ENCODE measurements around the gene CISD2.

Gene CISD2

DNA sequence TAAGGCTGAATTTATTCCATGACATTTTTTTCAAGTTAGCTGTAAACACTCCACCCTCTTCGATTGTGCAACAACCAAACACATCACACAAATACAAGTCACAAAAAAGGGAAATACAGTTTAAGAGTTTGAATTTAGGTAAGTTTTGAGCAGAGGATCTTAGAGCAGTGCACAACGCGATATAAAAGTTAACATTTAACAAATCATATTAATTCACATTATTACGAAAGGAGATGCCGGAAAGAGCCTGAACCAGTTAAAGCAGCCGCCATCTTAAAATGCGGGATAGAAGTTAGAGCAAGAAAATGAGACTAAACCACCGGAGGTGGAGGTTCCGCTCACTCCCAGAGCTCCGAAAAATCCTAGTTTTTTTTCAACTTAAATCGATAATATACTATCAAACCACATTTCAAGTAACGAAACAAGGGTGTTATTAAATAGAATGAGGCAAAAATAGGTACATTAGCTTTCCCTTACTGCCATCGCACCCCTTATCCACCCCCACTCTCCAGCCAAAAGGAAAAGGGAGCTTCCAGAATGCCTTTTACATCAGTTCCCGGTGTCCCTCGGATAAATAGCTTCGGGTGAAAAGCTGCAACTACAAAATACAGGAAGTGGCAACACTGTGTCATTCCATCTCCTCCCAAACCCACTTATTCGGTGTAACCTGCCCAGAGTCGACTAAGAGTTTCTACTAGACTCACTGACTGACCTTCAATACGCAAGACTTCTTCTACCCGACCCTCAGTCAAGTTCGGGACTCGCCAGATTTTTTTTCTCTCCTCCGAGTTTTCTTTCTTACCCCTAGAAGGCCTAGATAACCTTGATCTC is 43.3 kb upstream of the CISD2 start:
- TF ChIP-seq CTCF (IDR thresholded peaks at IDR 0.05; ENCODE audit: control insufficient read depth, insufficient read depth, low read depth, low read length, missing control alignments), result no peak
- DNase-seq (ENCODE audit: low read depth), result no peak
- H3K4me3 ChIP-seq (ENCODE audit: control insufficient read depth, low read depth, low read length), result peak overlapping the region; percentile 80

GRCh38 chr4:102826105-102826889 is 42.5 kb upstream of the CISD2 start:
- peak overlapping the region; percentile 80 for H3K4me3 ChIP-seq (ENCODE audit: control insufficient read depth, low read depth, low read length)
- DNase-seq (ENCODE audit: low read depth), result no peak
- TF ChIP-seq CTCF (IDR thresholded peaks at IDR 0.05; ENCODE audit: control insufficient read depth, insufficient read depth, low read depth, low read length, missing control alignments), result no peak

DNA sequence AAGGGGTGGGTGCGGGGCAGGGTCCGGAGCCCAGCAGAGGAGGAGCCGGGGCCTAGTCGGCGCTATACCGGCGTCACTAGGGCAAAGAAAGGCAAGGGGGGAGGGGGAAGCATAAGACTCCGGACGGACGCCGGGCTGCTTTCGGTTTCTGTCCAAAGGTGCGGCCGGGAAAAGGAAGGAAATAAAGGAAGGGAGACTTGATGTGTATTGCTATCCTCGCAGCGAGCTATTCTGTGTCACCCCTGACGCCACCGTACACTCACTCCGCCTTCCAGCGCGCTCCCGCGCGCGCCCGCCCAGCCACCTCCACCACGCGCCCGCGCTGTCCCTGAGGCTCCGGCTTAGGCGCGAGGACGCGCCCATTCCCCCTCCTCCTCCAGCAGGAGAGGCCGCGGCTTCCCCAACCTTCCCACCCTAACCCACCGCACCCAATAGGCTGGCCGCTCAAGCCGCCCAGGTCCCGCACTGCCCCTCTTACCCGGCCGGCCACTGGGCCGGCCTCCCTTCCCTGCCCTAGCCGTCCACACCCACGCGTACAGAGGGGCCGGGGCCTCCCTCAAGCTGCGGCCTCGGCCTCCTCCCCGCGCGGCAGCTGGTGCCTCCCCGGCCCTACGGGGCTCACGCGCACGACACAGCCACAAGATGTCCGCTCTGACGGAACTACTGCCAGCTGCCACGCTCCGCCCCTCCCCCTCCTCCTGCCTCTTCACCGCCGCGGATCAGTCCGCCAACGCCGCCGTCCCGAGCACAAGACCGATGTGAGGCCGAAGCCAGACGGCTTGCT is 41.7 kb upstream of the CISD2 start, which contains the start of gene UBE2D3:
TSS of gene UBE2D3 (minus strand) at position 662 of the 784 bp plus-strand sequence. CDS start 1,043 bp downstream, outside the sequence.
- H3K4me3 ChIP-seq (ENCODE audit: control insufficient read depth, low read depth, low read length), result peak within 1 kb of the TSS; percentile 80
- TF ChIP-seq CTCF (IDR thresholded peaks at IDR 0.05; ENCODE audit: control insufficient read depth, insufficient read depth, low read depth, low read length, missing control alignments), result no peak
- DNase-seq (ENCODE audit: low read depth), result peak; percentile 92

DNA sequence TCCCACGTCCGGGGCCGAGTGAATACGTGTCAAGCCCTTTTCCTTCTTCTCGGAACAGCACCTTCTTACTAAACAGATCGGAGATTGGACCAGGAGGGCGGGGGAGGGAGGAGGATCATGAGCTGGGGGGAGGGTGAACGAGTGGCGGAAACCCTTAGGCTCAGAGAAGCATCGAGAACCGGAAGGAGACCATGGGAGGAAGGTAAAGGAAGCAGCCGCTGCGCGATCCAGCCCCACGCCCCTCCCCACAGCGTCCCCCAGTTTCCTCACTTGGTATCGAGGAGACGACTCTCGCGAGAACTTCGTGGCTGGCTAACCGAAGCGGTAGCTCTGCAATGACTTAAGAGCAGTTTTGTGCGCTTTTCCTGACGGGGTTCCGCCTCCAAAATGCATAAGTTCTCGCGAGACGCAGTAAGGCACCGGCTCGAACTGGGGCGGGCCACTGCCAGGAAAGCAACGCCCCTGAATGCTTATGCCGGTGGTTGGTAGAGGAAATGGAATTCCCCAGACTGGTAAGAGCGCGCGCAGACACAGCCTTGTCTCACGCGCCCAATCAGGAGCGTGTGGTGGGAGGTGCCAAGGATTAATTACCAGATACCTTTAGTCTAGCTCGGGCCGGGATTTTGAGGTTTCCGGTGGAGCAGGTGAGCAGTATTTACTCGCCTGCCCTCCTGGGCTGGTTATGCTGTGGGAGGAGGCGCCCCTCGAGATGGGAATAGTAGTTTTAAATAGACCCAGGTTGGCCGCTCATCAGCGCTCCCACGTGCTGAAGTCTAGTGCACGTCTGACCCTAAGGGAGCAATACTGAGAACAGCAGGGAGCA is 40.9 kb upstream of the CISD2 start:
- no peak for TF ChIP-seq CTCF (IDR thresholded peaks at IDR 0.05; ENCODE audit: control insufficient read depth, insufficient read depth, low read depth, low read length, missing control alignments)
- H3K4me3 ChIP-seq (ENCODE audit: control insufficient read depth, low read depth, low read length), result peak overlapping the region; percentile 80
- DNase-seq (ENCODE audit: low read depth), result peak; percentile 100

GRCh38 chr4:102828497-102828808 is 40.3 kb upstream of the CISD2 start:
- DNase-seq (ENCODE audit: low read depth), result no peak
- H3K4me3 ChIP-seq (ENCODE audit: control insufficient read depth, low read depth, low read length), result peak overlapping the region; percentile 78
- TF ChIP-seq CTCF (IDR thresholded peaks at IDR 0.05; ENCODE audit: control insufficient read depth, insufficient read depth, low read depth, low read length, missing control alignments), result no peak

Data from AG09309 (cell line).